KMS-11 (cell line): ENCODE data around the gene GNAQ.

Experiments used
- H2AFZ ChIP-seq: fragments of 200-600 bp; sonication (generic); 2 replicates; pipeline ENCODE4 v1.6.1; 2016; ENCODE audit warnings: antibody characterized with exemption, mixed run types, low read depth
- H3K27ac ChIP-seq: fragments of 200-600 bp; sonication (generic); 2 replicates; pipeline ENCODE4 v1.6.1; 2016; ENCODE audit warnings: mild to moderate bottlenecking, mixed run types
- H3K27me3 ChIP-seq: fragments of 200-600 bp; sonication (generic); 2 replicates; pipeline ENCODE4 v1.6.1; 2017; ENCODE audit warnings: mild to moderate bottlenecking, low read depth, mixed run types, moderate library complexity; ENCODE audit not compliant: insufficient read depth
- H3K36me3 ChIP-seq: fragments of 200-600 bp; sonication (generic); 2 replicates; pipeline ENCODE4 v1.6.1; 2017; ENCODE audit warnings: mild to moderate bottlenecking, mixed run types; ENCODE audit not compliant: insufficient read depth
- H3K4me1 ChIP-seq: fragments of 200-600 bp; sonication (generic); 2 replicates; pipeline ENCODE4 v1.6.1; 2016; ENCODE audit warnings: mild to moderate bottlenecking, low read depth, mixed run types; ENCODE audit not compliant: poor library complexity, severe bottlenecking
- H3K4me2 ChIP-seq: fragments of 200-600 bp; sonication (generic); 2 replicates; pipeline ENCODE4 v1.7.0; 2016; ENCODE audit warnings: mild to moderate bottlenecking, mixed run types
- H3K4me3 ChIP-seq: fragments of 200-600 bp; sonication (generic); IDR thresholded peaks from 2 replicates; pipeline ENCODE4 v1.6.1; 2017; ENCODE audit warnings: low read depth, low read length, mixed read lengths; ENCODE audit not compliant: insufficient read depth
- H3K79me2 ChIP-seq: fragments of 200-600 bp; sonication (generic); 2 replicates; pipeline ENCODE4 v1.6.1; 2016; ENCODE audit warnings: low read depth, mixed run types; ENCODE audit not compliant: insufficient read depth
- H3K9ac ChIP-seq: fragments of 200-600 bp; sonication (generic); 2 replicates; pipeline ENCODE4 v1.6.1; 2016; ENCODE audit warnings: mild to moderate bottlenecking, mixed run types
- H4K20me1 ChIP-seq: fragments of 200-600 bp; sonication (generic); 2 replicates; pipeline ENCODE4 v1.6.1; 2016; ENCODE audit warnings: mild to moderate bottlenecking, mixed run types; ENCODE audit not compliant: insufficient read depth
- CTCF ChIP-seq: fragments of 200-600 bp; sonication (generic); conservative IDR thresholded peaks from 2 replicates; pipeline ENCODE4 v1.6.1; 2017; ENCODE audit warnings: low read depth, mild to moderate bottlenecking, antibody characterized with exemption, low read length, moderate library complexity, mixed read lengths

The GNAQ gene

GRCh38 chr9:77975036-77975435 lies 56.6 kb downstream of the GNAQ start:
- Histone ChIP-seq H3K27ac (no peak overlapping the region), H3K79me2 (no peaks in the 10 kb centered on the region), H3K4me3 (no peak overlapping the region), H4K20me1 (no peaks in the 10 kb centered on the region), H3K36me3 (no peaks in the 10 kb centered on the region), H2AFZ (no peak overlapping the region), H3K9ac (no peak overlapping the region), H3K4me1 (peaks cover 6% of the 10 kb centered on the region), H3K27me3 (no peaks in the 10 kb centered on the region), H3K4me2 (no peak overlapping the region)
- TF ChIP-seq CTCF, result no peak

GRCh38 chr9:77974434-77974833 lies 57.2 kb downstream of the GNAQ start:
- Histone ChIP-seq H3K36me3 (no peaks in the 10 kb centered on the region), H3K79me2 (no peaks in the 10 kb centered on the region), H3K9ac (no peak overlapping the region), H3K4me1 (peaks cover 6% of the 10 kb centered on the region), H4K20me1 (no peaks in the 10 kb centered on the region), H3K4me2 (no peak overlapping the region), H2AFZ (no peak overlapping the region), H3K4me3 (no peak overlapping the region), H3K27me3 (no peaks in the 10 kb centered on the region), H3K27ac (no peak overlapping the region)
- no peak for TF ChIP-seq CTCF

DNA sequence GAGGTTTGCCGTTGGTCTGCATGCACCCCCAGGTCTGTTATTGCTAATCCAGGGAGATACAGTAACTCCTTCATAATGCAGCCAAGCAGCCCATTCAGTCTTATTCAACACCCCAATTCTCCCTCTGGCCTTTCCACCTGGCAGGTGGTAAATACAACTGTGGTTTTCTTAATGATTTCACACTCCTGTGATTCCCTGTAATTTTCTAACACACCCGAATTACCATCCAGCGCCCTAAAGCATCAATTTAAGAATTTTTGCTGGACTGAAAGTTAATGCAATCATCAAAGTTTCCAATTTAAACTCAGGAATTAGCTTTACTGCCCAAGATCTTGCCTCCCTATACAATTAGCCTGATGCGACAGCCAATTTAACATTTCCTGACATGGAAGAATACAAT lies 62.5 kb downstream of the GNAQ start:
- no peak overlapping the region for H3K9ac ChIP-seq
- no peaks in the 10 kb centered on the region; the same call in 1 of the 2 replicates for H3K79me2 ChIP-seq
- H3K4me1 ChIP-seq, result no peaks in the 10 kb centered on the region
- H3K4me2 ChIP-seq, result no peak overlapping the region
- H3K4me3 ChIP-seq, result no peak overlapping the region
- H3K27me3 ChIP-seq, result no peaks in the 10 kb centered on the region
- H3K36me3 ChIP-seq, result no peaks in the 10 kb centered on the region
- no peak for TF ChIP-seq CTCF
- H4K20me1 ChIP-seq, result no peaks in the 10 kb centered on the region
- no peak overlapping the region for H2AFZ ChIP-seq
- no peak overlapping the region for H3K27ac ChIP-seq

DNA sequence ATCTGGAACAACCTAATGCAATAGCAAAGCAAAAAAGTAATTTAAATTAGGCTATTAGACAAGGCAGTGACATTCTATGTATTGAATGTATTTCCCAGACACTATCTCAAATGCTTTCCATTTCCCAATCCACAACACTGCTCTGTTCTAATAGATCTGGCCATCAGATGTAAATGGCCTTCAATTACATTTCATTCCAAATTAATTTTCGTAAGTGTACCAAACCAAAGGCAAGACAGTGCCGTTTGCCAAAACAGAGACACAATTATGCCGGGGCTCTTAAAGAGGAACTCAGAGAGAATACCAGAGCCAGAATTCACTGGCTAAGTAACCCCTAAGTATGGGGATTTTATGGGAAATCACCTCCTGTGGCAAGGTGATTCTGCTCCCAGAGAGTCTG lies 63.1 kb downstream of the GNAQ start:
- no peaks in the 10 kb centered on the region for H4K20me1 ChIP-seq
- no peaks in the 10 kb centered on the region; the same call in 1 of the 2 replicates for H3K79me2 ChIP-seq
- H3K4me2 ChIP-seq, result no peak overlapping the region
- no peak overlapping the region for H3K27ac ChIP-seq
- H3K4me3 ChIP-seq, result no peak overlapping the region
- H3K36me3 ChIP-seq, result no peaks in the 10 kb centered on the region
- H2AFZ ChIP-seq, result no peak overlapping the region
- no peak overlapping the region for H3K9ac ChIP-seq
- TF ChIP-seq CTCF, result no peak
- H3K27me3 ChIP-seq, result no peaks in the 10 kb centered on the region
- H3K4me1 ChIP-seq, result no peaks in the 10 kb centered on the region
